Measurements from ENCODE around the gene ADAMTS6. TPM values are rescaled to one million over a fixed set of nuclear protein-coding genes. Genes with fewer than 3 reads are reported as not detected.

The ADAMTS6 gene
- 0.86 and 1.2 TPM in 2 replicates for total RNA-seq (2022)
- Bru-seq, nascent RNA = percentile 23 among the genes with signal in this experiment
- percentile 18 among the genes with signal in this experiment for BruChase-seq, experiment 1, labeled RNA remaining after a 6-hour chase
- percentile 20 among the genes with signal in this experiment for BruChase-seq, experiment 2, labeled RNA remaining after a 2-hour chase
- long read RNA-seq = 0 reads

GRCh38 chr5:65481635-65482295 lies at the start of gene ADAMTS6:
Gene ADAMTS6, minus strand, starts transcription at chr5:65481920. Its CDS starts 8,247 bp downstream, at chr5:65473673.
- intact Hi-C loops (cut with micrococcal nuclease; ENCODE audit: unreplicated experiment) = loop anchor here (2.0 to 5.0 kb wide), 5 partner anchors 264 to 689 kb away; no protein-coding TSS in a partner anchor
- no peaks in the 10 kb centered on the region for H3K9me3 Mint-ChIP-seq (ENCODE audit: low read depth, unreplicated experiment)
- BruUV-seq (replicated peaks) = no TSS peak
- TF ChIP-seq CTCF (IDR thresholded peaks at IDR 0.05; ENCODE audit: unreplicated experiment) = no peak
- peak within 1 kb of the TSS; percentile 28 for H3K27ac Mint-ChIP-seq (ENCODE audit: unreplicated experiment)
- CTCF ChIA-PET = interaction anchor here (0.7 to 2.5 kb wide), 4 partner anchors 35 to 674 kb away, joined by 3 to 26 read pairs (median 4); no protein-coding TSS in a partner anchor
- H3K4me1 Mint-ChIP-seq (ENCODE audit: low read depth, unreplicated experiment) = no peaks in the 10 kb centered on the region
- H3K27me3 Mint-ChIP-seq (ENCODE audit: unreplicated experiment) = no peaks in the 10 kb centered on the region
- peaks cover 23% of the 10 kb centered on the region for H3K36me3 Mint-ChIP-seq (ENCODE audit: insufficient read depth, unreplicated experiment)
- DNase-seq = peak; percentile 63
- H3K4me3 Mint-ChIP-seq (ENCODE audit: low read depth, unreplicated experiment) = no peak within 1 kb of the TSS

- Mint-ChIP-seq H3K27me3 (ENCODE audit: unreplicated experiment) (no peaks in the 10 kb centered on the region), H3K36me3 (ENCODE audit: insufficient read depth, unreplicated experiment) (peaks cover 8% of the 10 kb centered on the region), H3K9me3 (ENCODE audit: low read depth, unreplicated experiment) (no peaks in the 10 kb centered on the region), H3K4me1 (ENCODE audit: low read depth, unreplicated experiment) (no peaks in the 10 kb centered on the region), H3K27ac (ENCODE audit: unreplicated experiment) (no peak overlapping the region), H3K4me3 (ENCODE audit: low read depth, unreplicated experiment) (no peak overlapping the region)
- CTCF ChIA-PET = no interaction called here
- BruUV-seq (replicated peaks) = no TSS peak
- no peak for TF ChIP-seq CTCF (IDR thresholded peaks at IDR 0.05; ENCODE audit: unreplicated experiment)
- intact Hi-C loops (cut with micrococcal nuclease; ENCODE audit: unreplicated experiment) = no loop called here
- no peak for DNase-seq
Observed at GRCh38 chr5:65530904-65531303, 49.2 kb upstream of the ADAMTS6 start.

GRCh38 chr5:65525726-65526125 lies 44.0 kb upstream of the ADAMTS6 start:
- no peak for DNase-seq
- Mint-ChIP-seq H3K36me3 (ENCODE audit: insufficient read depth, unreplicated experiment) (peaks cover 8% of the 10 kb centered on the region), H3K27me3 (ENCODE audit: unreplicated experiment) (no peaks in the 10 kb centered on the region), H3K4me1 (ENCODE audit: low read depth, unreplicated experiment) (no peaks in the 10 kb centered on the region), H3K4me3 (ENCODE audit: low read depth, unreplicated experiment) (no peak overlapping the region), H3K27ac (ENCODE audit: unreplicated experiment) (no peak overlapping the region), H3K9me3 (ENCODE audit: low read depth, unreplicated experiment) (no peaks in the 10 kb centered on the region)
- intact Hi-C loops (cut with micrococcal nuclease; ENCODE audit: unreplicated experiment) = no loop called here
- BruUV-seq (replicated peaks) = no TSS peak
- TF ChIP-seq CTCF (IDR thresholded peaks at IDR 0.05; ENCODE audit: unreplicated experiment) = no peak
- CTCF ChIA-PET = no interaction called here

- H3K4me1 Mint-ChIP-seq (ENCODE audit: low read depth, unreplicated experiment) = no peaks in the 10 kb centered on the region
- CTCF ChIA-PET = no interaction called here
Observed at GRCh38 chr5:65512170-65512937, 30.6 kb upstream of the ADAMTS6 start.

More at GRCh38 chr5:65512170-65512937, 30.6 kb upstream of the ADAMTS6 start:
- H3K27me3 Mint-ChIP-seq (ENCODE audit: unreplicated experiment) = no peaks in the 10 kb centered on the region
- no peaks in the 10 kb centered on the region for H3K36me3 Mint-ChIP-seq (ENCODE audit: insufficient read depth, unreplicated experiment)
- no peaks in the 10 kb centered on the region for H3K9me3 Mint-ChIP-seq (ENCODE audit: low read depth, unreplicated experiment)
- H3K4me3 Mint-ChIP-seq (ENCODE audit: low read depth, unreplicated experiment) = no peak overlapping the region
- TF ChIP-seq CTCF (IDR thresholded peaks at IDR 0.05; ENCODE audit: unreplicated experiment) = no peak
- no TSS peak for BruUV-seq (replicated peaks)
- no peak for DNase-seq
- intact Hi-C loops (cut with micrococcal nuclease; ENCODE audit: unreplicated experiment) = no loop called here
- H3K27ac Mint-ChIP-seq (ENCODE audit: unreplicated experiment) = no peak overlapping the region

Data from Calu3 (cell line).